Gastroesophageal sphincter (tissue), 2 donors: Measurements from ENCODE around the gene ANKHD1.

Experiments used
- EP300 ChIP-seq: sonication (generic); formaldehyde crosslinking; IDR thresholded peaks from one replicate; pipeline ENCODE4 v1.6.1; 2017; ENCODE audit warnings: antibody characterized with exemption, mild to moderate bottlenecking
- POLR2AphosphoS5 ChIP-seq: sonication (generic); formaldehyde crosslinking; IDR thresholded peaks from one replicate; pipeline ENCODE4 v1.6.1; 2017; ENCODE audit warnings: antibody characterized with exemption

DNA sequence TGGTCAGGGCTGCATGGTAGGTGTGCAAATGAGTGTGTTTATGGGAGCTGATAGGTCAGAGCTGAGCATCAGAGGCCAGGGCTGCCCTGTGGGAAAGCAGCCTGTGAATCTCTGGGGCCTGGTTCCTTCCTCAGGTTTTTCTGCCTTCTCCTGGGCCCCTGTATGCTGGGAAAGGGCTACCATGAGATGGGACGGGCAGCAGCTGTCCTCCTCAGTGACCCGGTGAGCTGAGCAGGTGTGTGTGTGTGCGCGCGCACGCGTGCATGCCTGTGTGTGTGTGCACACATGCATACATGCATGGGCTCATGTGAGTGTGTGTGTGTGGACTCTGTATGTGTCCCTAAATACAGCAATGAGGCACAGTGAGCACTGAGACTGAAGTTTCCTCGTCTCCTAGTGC is 39.3 kb upstream of the ANKHD1 start:
- TF ChIP-seq POLR2AphosphoS5: no peak
- TF ChIP-seq EP300: no peak
